IMR-90 (cell line): ENCODE results near the gene COX6A1.

Experiments used
- CEBPB ChIP-seq: IDR thresholded peaks from 2 replicates; pipeline ENCODE4 v1.6.1; 2012; ENCODE audit warnings: low read depth, low read length, improper control_type of control experiment
- CHD1 ChIP-seq: IDR thresholded peaks from 2 replicates; pipeline ENCODE4 v1.6.1; 2012; ENCODE audit warnings: low read depth, low read length, improper control_type of control experiment
- FOS ChIP-seq: fragments of 150-350 bp; IDR thresholded peaks from 2 replicates; pipeline ENCODE4 v1.6.1; 2016; ENCODE audit warnings: low read depth, low read length
- MAFK ChIP-seq: IDR thresholded peaks from 2 replicates; pipeline ENCODE4 v1.6.1; 2012; ENCODE audit warnings: low read depth, low read length, improper control_type of control experiment
- MAZ ChIP-seq: IDR thresholded peaks from 2 replicates; pipeline ENCODE4 v1.6.1; 2012; ENCODE audit warnings: low read depth, mild to moderate bottlenecking, low read length, improper control_type of control experiment, moderate library complexity, borderline replicate concordance
- MXI1 ChIP-seq: IDR thresholded peaks from 2 replicates; pipeline ENCODE4 v1.6.1; 2012; ENCODE audit warnings: low read depth, mild to moderate bottlenecking, low read length, moderate library complexity, borderline replicate concordance
- POLR2A ChIP-seq: IDR thresholded peaks from 2 replicates; pipeline ENCODE4 v1.6.1; 2012; ENCODE audit warnings: mild to moderate bottlenecking, low read depth, low read length
- RCOR1 ChIP-seq: IDR thresholded peaks from 2 replicates; pipeline ENCODE4 v1.6.1; 2012; ENCODE audit warnings: mild to moderate bottlenecking, low read length, improper control_type of control experiment; ENCODE audit not compliant: insufficient replicate concordance
- RFX5 ChIP-seq: IDR thresholded peaks from 2 replicates; pipeline ENCODE4 v1.8.0; 2012; ENCODE audit warnings: low read depth, mild to moderate bottlenecking, low read length, moderate library complexity
- SMC3 ChIP-seq: fragments of 150-350 bp; IDR thresholded peaks from 2 replicates; pipeline ENCODE4 v1.6.1; 2016; ENCODE audit warnings: low read depth, mild to moderate bottlenecking, antibody characterized with exemption, low read length, moderate library complexity
- TF ChIP-seq, protein P1 (sequence below): conservative IDR thresholded peaks from 2 replicates; pipeline ENCODE4 v1.5.1; 2012; ENCODE audit warnings: mild to moderate bottlenecking, low read depth, low read length, improper control_type of control experiment
- TF ChIP-seq, protein P2 (sequence below): fragments of 150-350 bp; IDR thresholded peaks from 2 replicates; pipeline ENCODE4 v1.6.1; 2017; ENCODE audit warnings: mild to moderate bottlenecking, antibody characterized with exemption, low read length, low read depth

- TF ChIP-seq, protein P1, sequence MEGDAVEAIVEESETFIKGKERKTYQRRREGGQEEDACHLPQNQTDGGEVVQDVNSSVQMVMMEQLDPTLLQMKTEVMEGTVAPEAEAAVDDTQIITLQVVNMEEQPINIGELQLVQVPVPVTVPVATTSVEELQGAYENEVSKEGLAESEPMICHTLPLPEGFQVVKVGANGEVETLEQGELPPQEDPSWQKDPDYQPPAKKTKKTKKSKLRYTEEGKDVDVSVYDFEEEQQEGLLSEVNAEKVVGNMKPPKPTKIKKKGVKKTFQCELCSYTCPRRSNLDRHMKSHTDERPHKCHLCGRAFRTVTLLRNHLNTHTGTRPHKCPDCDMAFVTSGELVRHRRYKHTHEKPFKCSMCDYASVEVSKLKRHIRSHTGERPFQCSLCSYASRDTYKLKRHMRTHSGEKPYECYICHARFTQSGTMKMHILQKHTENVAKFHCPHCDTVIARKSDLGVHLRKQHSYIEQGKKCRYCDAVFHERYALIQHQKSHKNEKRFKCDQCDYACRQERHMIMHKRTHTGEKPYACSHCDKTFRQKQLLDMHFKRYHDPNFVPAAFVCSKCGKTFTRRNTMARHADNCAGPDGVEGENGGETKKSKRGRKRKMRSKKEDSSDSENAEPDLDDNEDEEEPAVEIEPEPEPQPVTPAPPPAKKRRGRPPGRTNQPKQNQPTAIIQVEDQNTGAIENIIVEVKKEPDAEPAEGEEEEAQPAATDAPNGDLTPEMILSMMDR, result no peak
- TF ChIP-seq RFX5 (no peak), CHD1 (no peak), RCOR1 (no peak), SMC3 (no peak), MAZ (no peak), MXI1 (no peak), POLR2A (no peak), MAFK (no peak), CEBPB (no peak), FOS (no peak)
- TF ChIP-seq, protein P2, sequence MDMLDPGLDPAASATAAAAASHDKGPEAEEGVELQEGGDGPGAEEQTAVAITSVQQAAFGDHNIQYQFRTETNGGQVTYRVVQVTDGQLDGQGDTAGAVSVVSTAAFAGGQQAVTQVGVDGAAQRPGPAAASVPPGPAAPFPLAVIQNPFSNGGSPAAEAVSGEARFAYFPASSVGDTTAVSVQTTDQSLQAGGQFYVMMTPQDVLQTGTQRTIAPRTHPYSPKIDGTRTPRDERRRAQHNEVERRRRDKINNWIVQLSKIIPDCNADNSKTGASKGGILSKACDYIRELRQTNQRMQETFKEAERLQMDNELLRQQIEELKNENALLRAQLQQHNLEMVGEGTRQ, result no peak
Measured at GRCh38 chr12:120399531-120399930, 38.4 kb upstream of the COX6A1 start.
